B cell (primary cell): ENCODE data around the gene GRXCR2. TPM values are rescaled to one million over a fixed set of nuclear protein-coding genes. Genes with fewer than 3 reads are reported as not detected.

Experiments
- ATAC-seq: fragments of 200-7000 bp; cut with Tn5 transposase; one replicate; pipeline ENCODE4 v1.10.0; 2021; ENCODE audit warnings: low read depth, mild to moderate bottlenecking, moderate number of reproducible peaks, moderate library complexity
- CTCF ChIA-PET: fragments of 350-600 bp; sonication (Branson Sonifier 250); formaldehyde crosslinking; loops from one replicate; lab custom pipeline; 2021; ENCODE audit warnings: antibody characterized with exemption, inconsistent platforms; lab: Charles Lee
- POLR2A ChIA-PET: fragments of 350-600 bp; sonication (Branson Sonifier 250); formaldehyde crosslinking; loops from one replicate; lab custom pipeline; 2021; ENCODE audit warnings: antibody characterized with exemption; lab: Charles Lee
- DNase-seq: peaks from one replicate; pipeline ENCODE4 v3.0.0; 2013
- H2AFZ ChIP-seq: 2 replicates; pipeline ENCODE4 v1.6.1; 2012; ENCODE audit warnings: mild to moderate bottlenecking, low read depth, low read length; ENCODE audit not compliant: insufficient read depth, poor library complexity, severe bottlenecking
- H3K27ac ChIP-seq, 2 donors: 1 replicate in 1 of 2; 2 replicates in 1 of 2; pipeline ENCODE4 v1.5.1; 2012 to 2013; ENCODE audit warnings: low read length in 2 of 2, mild to moderate bottlenecking in 2 of 2, moderate library complexity in 1 of 2
- H3K27me3 ChIP-seq, 4 experiments: fragments of 200-600 bp in 1 of 4; sonication (generic) in 1 of 4; replicated peaks in 1 of 4; 1 replicate in 2 of 4; 2 replicates in 2 of 4; pipeline versions ENCODE4 v1.6.1 to v1.7.0; 2013 to 2016; ENCODE audit warnings: low read length in 3 of 4, mild to moderate bottlenecking in 2 of 4, mixed read lengths in 1 of 4, moderate library complexity in 1 of 4; ENCODE audit not compliant: insufficient read depth in 4 of 4, control insufficient read depth in 3 of 4; ENCODE audit errors: control extremely low read depth in 1 of 4
- H3K36me3 ChIP-seq, 2 experiments: replicated peaks in 1 of 2; 1 replicate in 1 of 2; 2 replicates in 1 of 2; pipeline versions ENCODE4 v1.6.1 to v1.7.1; 2013; ENCODE audit warnings: low read length in 1 of 2; ENCODE audit not compliant: insufficient read depth in 2 of 2, control insufficient read depth in 1 of 2; ENCODE audit errors: control extremely low read depth in 1 of 2, extremely low read depth in 1 of 2
- H3K4me1 ChIP-seq, 2 donors: fragments of 200-600 bp in 1 of 2; sonication (generic) in 1 of 2; 1 replicate in 1 of 2; 2 replicates in 1 of 2; pipeline versions ENCODE4 v1.5.1 to v1.6.1; 2013 to 2017; ENCODE audit warnings: low read length in 2 of 2; ENCODE audit not compliant: control insufficient read depth in 2 of 2, insufficient read depth in 2 of 2
- H3K4me2 ChIP-seq: replicated peaks from 2 replicates; pipeline ENCODE3; 2012; ENCODE audit warnings: mild to moderate bottlenecking, low read depth, low read length; ENCODE audit not compliant: poor library complexity, severe bottlenecking
- H3K4me3 ChIP-seq, 5 experiments: fragments of 200-600 bp in 1 of 5; sonication (generic) in 1 of 5; 1 replicate in 3 of 5; 2 replicates in 2 of 5; pipeline versions ENCODE4 v1.5.1 to v1.7.0; 2011 to 2016; ENCODE audit warnings: low read length in 4 of 5, mild to moderate bottlenecking in 4 of 5, low read depth in 2 of 5, control low read depth in 1 of 5, moderate library complexity in 1 of 5; ENCODE audit not compliant: insufficient read depth in 1 of 5; ENCODE audit errors: control extremely low read depth in 1 of 5, extremely low read depth in 1 of 5
- H3K79me2 ChIP-seq: fragments of 200-600 bp; sonication (generic); one replicate; pipeline ENCODE4 v1.6.0; 2016; ENCODE audit warnings: low read length; ENCODE audit not compliant: control insufficient read depth, insufficient read depth
- H3K9ac ChIP-seq: fragments of 200-600 bp; sonication (generic); 2 replicates; pipeline ENCODE4 v1.6.1; 2017; ENCODE audit warnings: mild to moderate bottlenecking, low read length, moderate library complexity
- H3K9me3 ChIP-seq, 3 donors: one replicate each; pipeline versions ENCODE4 v1.6.1 to v1.7.1; 2013; ENCODE audit warnings: low read length in 2 of 3; ENCODE audit not compliant: control insufficient read depth in 2 of 3, insufficient read depth in 1 of 3; ENCODE audit errors: control extremely low read depth in 1 of 3
- H4K20me1 ChIP-seq: 2 replicates; pipeline ENCODE4 v1.6.0; 2012; ENCODE audit warnings: mild to moderate bottlenecking, low read length; ENCODE audit not compliant: insufficient read depth, control insufficient read depth, poor library complexity, severe bottlenecking
- H3K27ac Mint-ChIP-seq: one replicate; pipeline ENCODE4 v1.8.0; 2021; ENCODE audit warnings: mixed read lengths
- H3K27me3 Mint-ChIP-seq: one replicate; pipeline ENCODE4 v1.8.0; 2021; ENCODE audit warnings: mixed read lengths
- H3K4me1 Mint-ChIP-seq: one replicate; pipeline ENCODE4 v1.8.0; 2021; ENCODE audit warnings: mixed read lengths
- H3K4me3 Mint-ChIP-seq: one replicate; pipeline ENCODE4 v1.8.0; 2021; ENCODE audit warnings: mixed read lengths
- H3K9me3 Mint-ChIP-seq: one replicate; pipeline ENCODE4 v1.8.0; 2022; ENCODE audit warnings: mixed read lengths; ENCODE audit not compliant: insufficient read depth
- EZH2 ChIP-seq: IDR thresholded peaks from 2 replicates; pipeline ENCODE4 v1.6.1; 2012; ENCODE audit warnings: borderline replicate concordance, low read depth, mild to moderate bottlenecking, moderate library complexity, low read length; ENCODE audit not compliant: insufficient read depth, poor library complexity, severe bottlenecking
- WGBS: methylation state at CpG from one replicate; pipeline ENCODE4 v1.1.5; 2013; ENCODE audit warnings: missing lambda C conversion rate; ENCODE audit not compliant: insufficient coverage; 5-methylcytosine and 5-hydroxymethylcytosine counted together
- intact Hi-C: fragments of 100-400 bp; cut with micrococcal nuclease; formaldehyde crosslinking; loops from one replicate; pipeline ENCODE4 v1.10.0; 2022
- polyA plus RNA-seq: library from polyadenylated mRNA; depleted of rRNA; stranded (reverse); fragments of >200 nt; gene quantifications from 2 replicates; pipeline ENCODE4 v1.2.3, GENCODE V29; 2012
- total RNA-seq, 2 donors: library from RNA; stranded (reverse); fragments of 120-200 nt in 1 of 2; gene quantifications; 1 replicate in 1 of 2; 2 replicates in 1 of 2; pipeline versions ENCODE4 v1.2.3 to v1.2.4, GENCODE V29; 2013 to 2022
- TF ChIP-seq, protein P1 (sequence below): fragments of 200-600 bp; IDR thresholded peaks from one replicate; pipeline ENCODE4 v1.8.0; 2022; ENCODE audit warnings: antibody characterized with exemption, mild to moderate bottlenecking

GRXCR2 gene
- total and polyA plus RNA-seq, 2 donors (not counting 1 experiment from before 2014, with no cell fraction given), result not detected

DNA sequence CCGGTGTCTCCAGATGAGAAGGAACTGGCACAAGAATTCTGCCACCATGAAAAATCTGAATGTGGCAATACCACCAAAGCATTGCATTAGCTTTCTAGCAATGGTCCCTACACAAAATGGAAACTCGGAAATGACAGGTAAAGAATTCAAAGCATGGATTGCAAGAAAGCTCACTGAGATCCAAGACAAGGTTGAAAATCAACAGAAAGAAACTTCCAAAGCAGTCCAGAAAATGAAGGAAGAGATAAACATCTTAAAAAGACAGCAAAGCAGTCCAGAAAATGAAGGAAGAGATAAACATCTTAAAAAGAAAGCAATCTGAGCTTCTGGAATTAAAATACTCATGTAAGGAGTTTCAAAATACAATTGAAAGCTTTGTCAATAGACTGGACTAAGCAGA is 16.8 kb upstream of the GRXCR2 start:
- no peak for ATAC-seq
- no peak overlapping the region for H3K4me2 ChIP-seq
- Mint-ChIP-seq H3K27me3 (peaks cover 8% of the 10 kb centered on the region), H3K27ac (no peak overlapping the region), H3K4me3 (no peak overlapping the region), H3K9me3 (peaks cover 2% of the 10 kb centered on the region), H3K4me1 (no peaks in the 10 kb centered on the region)
- 93% methylated on average over 2 of the region's 2 CpGs for WGBS
- H3K4me3 ChIP-seq, result no peak overlapping the region
- POLR2A ChIA-PET, result no interaction called here
- intact Hi-C loops, result no loop called here
- H3K27ac ChIP-seq, result no peak overlapping the region
- CTCF ChIA-PET, result no interaction called here
- H3K9me3 ChIP-seq, result peaks cover 0 to 5% (median 0%) of the 10 kb centered on the region in 3 donors
- H3K4me1 ChIP-seq, result no peaks in the 10 kb centered on the region
- H4K20me1 ChIP-seq, result no peaks in the 10 kb centered on the region
- no peaks in the 10 kb centered on the region for H3K36me3 ChIP-seq
- TF ChIP-seq EZH2, result no peak
- TF ChIP-seq, protein P1, sequence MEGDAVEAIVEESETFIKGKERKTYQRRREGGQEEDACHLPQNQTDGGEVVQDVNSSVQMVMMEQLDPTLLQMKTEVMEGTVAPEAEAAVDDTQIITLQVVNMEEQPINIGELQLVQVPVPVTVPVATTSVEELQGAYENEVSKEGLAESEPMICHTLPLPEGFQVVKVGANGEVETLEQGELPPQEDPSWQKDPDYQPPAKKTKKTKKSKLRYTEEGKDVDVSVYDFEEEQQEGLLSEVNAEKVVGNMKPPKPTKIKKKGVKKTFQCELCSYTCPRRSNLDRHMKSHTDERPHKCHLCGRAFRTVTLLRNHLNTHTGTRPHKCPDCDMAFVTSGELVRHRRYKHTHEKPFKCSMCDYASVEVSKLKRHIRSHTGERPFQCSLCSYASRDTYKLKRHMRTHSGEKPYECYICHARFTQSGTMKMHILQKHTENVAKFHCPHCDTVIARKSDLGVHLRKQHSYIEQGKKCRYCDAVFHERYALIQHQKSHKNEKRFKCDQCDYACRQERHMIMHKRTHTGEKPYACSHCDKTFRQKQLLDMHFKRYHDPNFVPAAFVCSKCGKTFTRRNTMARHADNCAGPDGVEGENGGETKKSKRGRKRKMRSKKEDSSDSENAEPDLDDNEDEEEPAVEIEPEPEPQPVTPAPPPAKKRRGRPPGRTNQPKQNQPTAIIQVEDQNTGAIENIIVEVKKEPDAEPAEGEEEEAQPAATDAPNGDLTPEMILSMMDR, result no peak
- H2AFZ ChIP-seq, result no peak overlapping the region
- no peak for DNase-seq
- H3K9ac ChIP-seq, result no peak overlapping the region
- H3K79me2 ChIP-seq, result no peaks in the 10 kb centered on the region
- peaks cover 0 to 3% (median 0%) of the 10 kb centered on the region in 4 experiments for H3K27me3 ChIP-seq

DNA sequence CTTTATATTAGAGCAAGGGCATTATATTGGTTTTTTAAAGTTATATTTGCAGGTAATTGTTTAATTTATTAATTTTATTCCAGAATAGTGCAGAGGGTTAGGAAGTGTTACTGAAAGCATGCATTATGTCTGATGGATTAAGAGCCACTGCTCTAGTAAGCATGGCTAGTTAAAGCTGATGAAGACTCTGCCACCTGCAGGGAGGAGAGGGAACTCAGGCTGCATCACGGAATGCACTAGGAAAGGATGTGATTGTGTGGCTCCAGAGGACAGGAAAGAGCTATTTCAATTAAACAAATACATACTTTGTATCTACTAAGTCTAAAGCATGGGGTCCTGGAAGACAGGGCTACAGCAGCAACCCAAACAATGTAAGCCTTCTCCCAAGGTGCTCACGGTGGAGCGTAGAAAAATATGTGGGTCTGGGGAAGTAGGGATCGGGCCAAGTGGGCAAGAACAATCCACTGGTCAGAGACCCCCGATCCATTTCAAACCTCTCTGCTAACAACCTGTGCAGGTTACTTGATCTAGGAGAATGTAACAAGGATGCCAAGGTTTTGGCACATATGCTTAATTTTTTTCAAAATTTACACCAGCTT is 15.3 kb upstream of the GRXCR2 start:
- peaks cover 8% of the 10 kb centered on the region for H3K27me3 Mint-ChIP-seq

More for the DNA sequence above, 15.3 kb upstream of the GRXCR2 start:
- POLR2A ChIA-PET, result no interaction called here
- H4K20me1 ChIP-seq, result no peaks in the 10 kb centered on the region
- no peak for DNase-seq
- no peak for TF ChIP-seq EZH2
- TF ChIP-seq, protein P1, result no peak
- H3K27ac ChIP-seq, result no peak overlapping the region
- peaks cover 0 to 3% (median 0%) of the 10 kb centered on the region in 4 experiments for H3K27me3 ChIP-seq
- peaks cover 0 to 5% (median 0%) of the 10 kb centered on the region in 3 donors for H3K9me3 ChIP-seq
- H3K4me2 ChIP-seq, result no peak overlapping the region
- intact Hi-C loops, result no loop called here
- no peaks in the 10 kb centered on the region for H3K4me1 ChIP-seq
- no peak for ATAC-seq
- H3K4me3 ChIP-seq, result no peak overlapping the region
- H3K9ac ChIP-seq, result no peak overlapping the region
- Mint-ChIP-seq H3K4me1 (no peaks in the 10 kb centered on the region), H3K9me3 (peaks cover 2% of the 10 kb centered on the region), H3K27ac (no peak overlapping the region), H3K4me3 (no peak overlapping the region)
- H3K36me3 ChIP-seq, result no peaks in the 10 kb centered on the region
- no CpG with 5 or more reads among the region's 5 CpGs for WGBS
- CTCF ChIA-PET, result no interaction called here
- no peaks in the 10 kb centered on the region for H3K79me2 ChIP-seq
- H2AFZ ChIP-seq, result no peak overlapping the region
